ENCODE data around the gene KCNK7.

- TF ChIP-seq CTCF (IDR thresholded peaks at IDR 0.05) (no peak), EP300 (IDR thresholded peaks at IDR 0.05; ENCODE audit: borderline replicate concordance in 1 of 2, low read depth in 1 of 2, low read length in 1 of 2) (no peak)
These were observed 10.0 kb downstream of the KCNK7 start for GRCh38 chr11:65585396-65586246.

All from SK-N-SH (cell line).